Loucy (cell line): ENCODE data around the gene RINT1.

Source experiments
- CTCF ChIP-seq: fragments of 200-600 bp; sonication (generic); conservative IDR thresholded peaks from 2 replicates; pipeline ENCODE4 v1.5.1; 2014; ENCODE audit warnings: mild to moderate bottlenecking, antibody characterized with exemption, low read length
- EZH2phosphoT487 ChIP-seq: fragments of 200-600 bp; IDR thresholded peaks from 2 replicates; pipeline ENCODE4 v1.6.1; 2018; ENCODE audit warnings: antibody characterized with exemption, mild to moderate bottlenecking, moderate library complexity, borderline replicate concordance

- no peak for TF ChIP-seq CTCF
- TF ChIP-seq EZH2phosphoT487, result no peak
Measured at GRCh38 chr7:105493923-105494315, 38.1 kb upstream of the RINT1 start.
